Astrocyte of the cerebellum (primary cell): ENCODE measurements around the gene IDUA.

Experiments used
- DNase-seq: peaks from one replicate; pipeline ENCODE4 v3.0.0-alpha.2; 2011; ENCODE audit warnings: low read depth
- H3K4me3 ChIP-seq: 2 replicates; pipeline ENCODE4 v1.5.1; 2011; ENCODE audit warnings: mild to moderate bottlenecking, low read depth, low read length, moderate library complexity
- in situ Hi-C: cut with HindIII; loops from 2 replicates; pipeline ENCODE4 v1.10.0; 2017; ENCODE audit warnings: low sequenced_read_pairs
- TF ChIP-seq, protein P1 (sequence below): IDR thresholded peaks from 2 replicates; pipeline ENCODE4 v1.5.1; 2012; ENCODE audit warnings: low read length, low read depth, moderate library complexity, mild to moderate bottlenecking; ENCODE audit errors: missing control alignments

IDUA gene

GRCh38 chr4:984336-985054, 2.3 kb upstream of the IDUA start:
- TF ChIP-seq, protein P1, sequence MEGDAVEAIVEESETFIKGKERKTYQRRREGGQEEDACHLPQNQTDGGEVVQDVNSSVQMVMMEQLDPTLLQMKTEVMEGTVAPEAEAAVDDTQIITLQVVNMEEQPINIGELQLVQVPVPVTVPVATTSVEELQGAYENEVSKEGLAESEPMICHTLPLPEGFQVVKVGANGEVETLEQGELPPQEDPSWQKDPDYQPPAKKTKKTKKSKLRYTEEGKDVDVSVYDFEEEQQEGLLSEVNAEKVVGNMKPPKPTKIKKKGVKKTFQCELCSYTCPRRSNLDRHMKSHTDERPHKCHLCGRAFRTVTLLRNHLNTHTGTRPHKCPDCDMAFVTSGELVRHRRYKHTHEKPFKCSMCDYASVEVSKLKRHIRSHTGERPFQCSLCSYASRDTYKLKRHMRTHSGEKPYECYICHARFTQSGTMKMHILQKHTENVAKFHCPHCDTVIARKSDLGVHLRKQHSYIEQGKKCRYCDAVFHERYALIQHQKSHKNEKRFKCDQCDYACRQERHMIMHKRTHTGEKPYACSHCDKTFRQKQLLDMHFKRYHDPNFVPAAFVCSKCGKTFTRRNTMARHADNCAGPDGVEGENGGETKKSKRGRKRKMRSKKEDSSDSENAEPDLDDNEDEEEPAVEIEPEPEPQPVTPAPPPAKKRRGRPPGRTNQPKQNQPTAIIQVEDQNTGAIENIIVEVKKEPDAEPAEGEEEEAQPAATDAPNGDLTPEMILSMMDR = no peak
- no peak overlapping the region for H3K4me3 ChIP-seq
- DNase-seq = no peak
- in situ Hi-C loops = no loop called here

DNA sequence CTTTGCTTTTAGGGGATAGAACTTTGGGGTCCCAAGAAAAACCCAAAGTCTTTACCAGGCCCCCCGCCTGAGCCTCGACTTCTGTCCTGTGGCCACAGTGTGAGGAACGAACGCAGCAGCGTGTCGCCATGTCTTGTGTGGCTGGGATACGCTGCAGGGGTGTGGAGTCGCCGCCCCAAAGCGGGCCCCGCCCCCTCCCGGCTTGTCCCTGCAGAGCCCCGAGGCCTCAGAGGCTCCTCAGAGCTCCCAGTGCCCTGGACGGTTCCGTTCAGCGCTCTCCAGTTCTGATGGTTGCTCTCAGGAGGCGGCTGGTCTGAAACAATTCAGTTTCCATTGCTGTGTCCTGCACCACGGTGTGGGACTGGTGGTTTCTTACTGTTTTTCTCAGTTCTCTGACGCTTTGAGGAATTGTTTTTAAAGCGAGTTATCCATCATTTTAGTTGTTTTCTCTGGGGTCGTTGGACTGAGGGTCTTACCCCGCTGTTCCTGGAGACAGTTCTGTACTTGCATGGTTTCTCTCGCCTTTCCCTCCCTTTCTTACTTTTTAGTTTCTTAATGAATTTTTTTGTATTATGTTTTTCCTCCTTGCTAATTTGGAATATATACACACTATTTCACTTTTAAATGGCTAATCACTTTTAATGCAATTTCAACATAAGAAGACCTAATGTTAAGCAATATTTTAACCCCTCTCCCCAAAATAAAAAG, 1.6 kb upstream of the IDUA start:
- TF ChIP-seq, protein P1 = no peak
- DNase-seq = no peak
- in situ Hi-C loops = no loop called here
- H3K4me3 ChIP-seq = no peak overlapping the region

GRCh38 chr4:986428-986878, 391 bp upstream of the IDUA start:
- TF ChIP-seq, protein P1 = no peak
- DNase-seq = no peak
- in situ Hi-C loops = no loop called here
- peak overlapping the region; percentile 53 for H3K4me3 ChIP-seq

DNA sequence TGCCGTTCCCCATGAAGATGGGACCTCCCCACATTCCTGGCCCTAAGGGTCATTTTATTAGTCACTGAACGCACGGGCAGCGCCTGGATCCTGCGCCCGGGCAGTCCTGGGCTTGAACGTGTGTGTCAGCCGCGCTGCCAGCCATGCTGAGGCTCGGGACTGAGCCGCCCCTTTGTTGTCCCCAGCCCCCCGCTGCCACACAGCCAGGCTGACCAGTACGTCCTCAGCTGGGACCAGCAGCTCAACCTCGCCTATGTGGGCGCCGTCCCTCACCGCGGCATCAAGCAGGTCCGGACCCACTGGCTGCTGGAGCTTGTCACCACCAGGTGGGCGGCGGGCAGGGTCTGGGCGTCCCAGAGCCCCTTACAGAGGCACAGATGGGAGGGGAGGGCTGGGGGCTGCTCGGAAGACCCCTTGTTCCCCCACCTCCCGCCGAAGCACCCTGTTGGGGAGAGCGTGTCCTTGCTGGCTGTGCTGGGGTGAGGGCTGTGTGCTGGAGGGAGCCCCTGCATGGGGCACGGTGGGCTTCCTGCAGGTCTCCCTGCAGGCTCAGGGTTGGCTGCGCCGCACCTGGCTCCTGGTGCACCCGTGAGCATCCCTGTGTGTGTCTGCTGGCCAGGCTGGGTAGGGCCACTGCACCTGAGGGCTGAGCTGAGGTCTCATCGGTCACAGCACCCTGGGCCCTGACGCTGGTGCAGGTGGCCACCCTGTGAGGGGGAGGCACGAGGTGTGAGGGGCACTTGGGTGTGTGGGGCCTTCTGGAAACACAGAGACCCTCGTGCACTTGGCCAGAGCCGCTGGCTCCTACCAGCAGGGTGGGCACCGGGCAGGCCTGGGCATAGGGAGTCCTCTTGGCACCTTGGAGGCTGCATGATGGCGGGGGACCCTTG, 1.0 kb downstream of the IDUA start:
- TF ChIP-seq, protein P1 = no peak
- H3K4me3 ChIP-seq = peak overlapping the region; percentile 53
- DNase-seq = no peak
- in situ Hi-C loops = no loop called here

GRCh38 chr4:988726-989721, 2.2 kb downstream of the IDUA start:
- no peak for DNase-seq
- TF ChIP-seq, protein P1 = no peak
- no peak overlapping the region for H3K4me3 ChIP-seq
- in situ Hi-C loops = no loop called here
